Activated CD8-positive, alpha-beta memory T cell treated with anti-CD3 and anti-CD28 coated beads, Interleukin-2, amount 50 U/mL, for 4 hours (primary cell): ENCODE data around the gene CROCC2.

Source experiments
- DNase-seq: peaks from one replicate; pipeline ENCODE4 v3.0.0-alpha.2; 2020

Gene CROCC2

DNA sequence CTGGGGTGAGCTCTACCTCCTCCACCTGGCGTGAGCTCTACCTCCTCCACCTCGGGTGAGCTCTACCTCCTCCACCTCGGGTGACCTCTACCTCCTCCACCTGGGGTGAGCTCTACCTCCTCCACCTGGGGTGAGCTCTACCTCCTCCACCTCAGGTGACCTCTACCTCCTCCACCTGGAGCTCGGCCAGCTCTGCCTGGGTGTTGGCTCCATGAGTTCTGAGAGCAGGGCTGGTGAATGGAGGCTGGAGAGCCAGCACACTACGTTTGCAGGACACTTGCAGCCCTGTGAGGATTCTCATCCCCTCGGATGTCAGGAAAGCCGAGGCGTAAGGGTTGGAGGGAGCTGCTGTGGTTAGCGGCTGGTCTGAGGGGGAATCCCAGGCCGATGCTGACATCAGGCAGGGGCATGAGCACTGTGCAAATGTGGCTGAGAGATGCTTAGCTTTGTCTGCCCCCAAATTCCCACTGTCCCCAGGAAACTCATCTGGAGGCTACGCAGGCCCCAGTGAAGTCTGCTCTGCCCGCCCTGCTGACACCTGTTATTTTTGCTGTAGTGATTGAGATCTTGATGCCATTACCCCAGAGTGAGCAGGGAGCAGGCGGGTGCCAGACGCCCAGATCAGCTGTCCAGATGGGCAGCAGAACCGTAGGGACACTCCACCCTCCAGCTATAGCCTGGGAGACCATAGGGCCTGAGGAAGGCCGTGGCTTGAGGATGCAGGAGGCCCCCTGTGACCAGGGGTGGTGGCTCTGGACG lies 3.3 kb downstream of the CROCC2 start:
- no peak for DNase-seq

DNA sequence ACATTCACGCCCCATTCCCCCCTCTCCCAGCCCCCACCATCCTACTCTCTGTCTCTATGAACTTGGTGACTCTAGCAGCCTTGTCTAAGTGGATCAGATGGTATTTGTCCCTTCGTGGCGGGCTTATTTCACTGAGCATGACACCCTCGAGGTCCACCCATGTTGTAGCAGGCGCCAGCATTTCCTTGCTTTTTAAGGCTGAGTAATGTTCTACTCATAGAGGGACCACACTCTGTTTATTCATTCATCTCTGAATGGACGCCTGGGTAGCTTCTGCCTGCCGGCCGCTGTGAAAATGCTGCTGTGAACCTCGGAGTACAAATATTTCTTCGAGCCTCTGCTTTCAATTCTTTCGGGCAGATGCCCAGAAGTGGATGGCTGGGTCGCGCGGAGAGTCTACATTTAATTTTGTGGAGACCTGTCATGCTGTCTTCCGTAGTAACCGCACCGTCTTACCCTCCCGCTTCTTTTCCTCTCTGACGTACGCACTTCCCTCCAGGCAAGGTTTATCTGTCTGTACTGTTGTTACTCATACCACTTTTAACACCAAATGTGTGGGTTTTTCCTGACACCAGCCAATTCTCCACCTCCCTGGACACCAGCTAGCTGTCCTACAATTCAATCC lies 5.6 kb downstream of the CROCC2 start:
- no peak for DNase-seq

DNA sequence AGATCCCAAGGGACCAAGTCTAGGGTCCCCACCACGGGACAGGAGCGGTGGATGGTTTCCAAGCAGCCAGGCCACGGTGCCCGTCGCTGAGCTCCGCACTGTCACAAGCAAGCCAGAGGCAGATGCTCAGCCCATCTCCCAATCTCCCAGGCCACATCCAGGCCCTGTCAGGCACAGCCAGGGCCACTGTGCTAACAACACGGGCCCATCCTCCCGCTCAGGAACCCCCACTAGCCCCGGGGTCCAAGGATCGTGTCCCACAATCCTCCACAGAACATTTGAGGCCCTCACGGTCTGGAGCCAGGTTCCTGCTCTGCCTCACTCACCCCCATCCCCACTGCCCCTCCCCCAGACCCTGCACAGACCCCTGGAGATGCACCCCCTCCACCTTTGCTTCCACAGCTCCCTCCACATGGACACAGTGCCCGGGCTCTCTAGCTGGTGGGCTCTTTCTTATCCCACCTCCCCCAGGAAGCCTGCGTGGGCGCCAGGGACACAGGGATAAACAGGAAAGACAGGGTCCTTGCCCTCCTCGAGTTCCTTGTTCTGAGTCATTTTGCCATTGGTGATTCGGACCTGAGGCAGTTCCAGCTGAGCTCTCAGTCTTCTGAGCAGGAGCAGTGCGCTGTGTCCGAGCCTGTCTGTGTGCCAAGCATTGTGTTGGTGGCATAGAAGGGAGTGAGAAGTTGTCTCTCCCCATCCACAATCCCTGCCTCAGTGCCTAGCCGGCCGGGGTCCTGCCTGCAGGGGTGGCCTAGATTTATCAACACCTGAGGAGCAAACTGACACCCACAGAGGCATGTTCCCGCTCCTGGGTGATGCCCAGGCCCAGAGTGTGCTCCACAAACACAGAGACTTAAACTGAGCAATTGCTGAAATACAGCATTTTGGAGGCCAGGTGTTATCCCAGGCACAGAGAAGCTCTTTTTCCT lies 7.0 kb downstream of the CROCC2 start:
- DNase-seq, result no peak

DNA sequence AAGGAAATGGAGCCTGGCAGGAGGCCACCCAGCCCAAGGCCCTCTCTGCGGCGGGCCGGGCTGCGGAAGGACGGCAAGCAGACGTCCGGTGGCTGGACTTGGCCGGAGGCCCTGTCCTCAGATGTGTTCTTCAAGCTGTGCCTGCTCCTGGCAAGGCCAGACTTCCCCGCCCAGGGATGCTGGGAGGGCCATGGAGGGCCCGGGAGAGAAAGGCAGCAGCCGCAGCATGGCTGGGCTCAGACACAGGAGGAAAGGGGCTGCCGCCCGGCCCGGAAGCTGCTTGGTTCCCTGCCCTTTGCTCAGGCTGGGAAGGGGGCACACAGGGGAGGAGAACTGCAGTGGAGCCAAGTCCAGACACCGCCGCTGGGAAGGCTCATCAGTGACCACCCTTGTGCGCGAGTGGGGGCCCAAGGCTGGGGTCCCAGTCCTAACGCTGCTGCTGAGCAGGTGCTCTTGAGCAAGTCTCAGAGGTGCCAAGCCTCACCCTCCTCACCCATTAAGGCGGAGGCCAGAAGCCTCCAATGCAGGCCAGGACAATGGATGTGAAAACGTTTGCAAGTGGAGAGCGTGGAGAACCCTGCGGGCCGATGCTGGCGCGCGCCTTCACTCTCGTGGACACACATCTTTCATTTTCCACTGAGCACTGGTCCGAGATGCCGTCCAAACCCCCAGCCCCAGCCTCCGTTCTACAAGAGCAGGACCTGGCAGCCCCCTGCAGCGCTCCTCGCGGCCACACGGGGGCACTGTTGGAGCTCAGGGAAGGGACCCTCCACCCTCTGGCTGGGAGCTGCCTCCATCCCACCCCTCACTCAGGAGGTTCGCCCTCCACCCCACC lies 7.9 kb downstream of the CROCC2 start:
- DNase-seq, result peak; percentile 75

DNA sequence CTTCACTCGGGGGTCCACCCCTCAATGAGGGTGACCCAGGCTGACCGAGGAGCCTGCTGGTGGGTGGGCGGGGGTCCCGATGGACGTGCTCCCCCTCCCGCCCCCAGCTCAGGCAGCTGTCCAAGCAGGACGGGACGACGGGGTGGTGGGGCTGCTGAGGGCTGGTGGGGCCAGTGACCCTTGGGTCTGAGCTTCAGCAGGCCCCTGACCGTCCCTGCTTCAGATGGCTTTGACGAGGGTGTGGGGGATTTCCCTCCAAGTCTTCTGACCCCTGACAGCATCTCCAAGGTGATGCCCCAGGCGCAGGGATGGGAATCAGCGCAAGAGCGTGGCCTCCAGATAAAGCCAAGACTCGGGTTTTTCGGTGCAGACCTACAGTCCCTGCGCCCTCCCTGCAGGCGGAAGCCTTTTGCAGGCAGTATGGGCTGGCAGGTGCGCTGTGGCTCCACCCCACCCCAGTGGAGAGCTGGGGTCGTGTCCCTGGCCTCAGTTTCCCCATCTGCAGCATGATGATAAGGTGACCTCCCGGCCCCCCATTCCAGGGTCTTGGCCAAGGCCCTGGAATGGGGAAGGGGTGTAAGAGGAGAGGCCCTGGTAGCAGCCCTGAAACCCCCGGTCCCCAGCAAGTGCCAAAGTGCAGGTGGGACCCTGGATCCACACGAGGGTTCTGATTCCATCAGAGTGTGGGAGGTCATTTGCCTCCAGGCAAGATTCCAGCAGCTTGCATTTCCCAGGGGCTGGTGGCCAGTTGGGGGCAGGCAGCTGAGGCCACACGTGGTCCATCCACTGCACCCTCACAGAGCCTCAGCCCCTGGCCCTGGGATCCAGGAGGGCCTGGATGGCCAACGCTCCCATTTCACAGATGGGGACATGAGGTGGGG lies 8.7 kb downstream of the CROCC2 start:
- no peak for DNase-seq

DNA sequence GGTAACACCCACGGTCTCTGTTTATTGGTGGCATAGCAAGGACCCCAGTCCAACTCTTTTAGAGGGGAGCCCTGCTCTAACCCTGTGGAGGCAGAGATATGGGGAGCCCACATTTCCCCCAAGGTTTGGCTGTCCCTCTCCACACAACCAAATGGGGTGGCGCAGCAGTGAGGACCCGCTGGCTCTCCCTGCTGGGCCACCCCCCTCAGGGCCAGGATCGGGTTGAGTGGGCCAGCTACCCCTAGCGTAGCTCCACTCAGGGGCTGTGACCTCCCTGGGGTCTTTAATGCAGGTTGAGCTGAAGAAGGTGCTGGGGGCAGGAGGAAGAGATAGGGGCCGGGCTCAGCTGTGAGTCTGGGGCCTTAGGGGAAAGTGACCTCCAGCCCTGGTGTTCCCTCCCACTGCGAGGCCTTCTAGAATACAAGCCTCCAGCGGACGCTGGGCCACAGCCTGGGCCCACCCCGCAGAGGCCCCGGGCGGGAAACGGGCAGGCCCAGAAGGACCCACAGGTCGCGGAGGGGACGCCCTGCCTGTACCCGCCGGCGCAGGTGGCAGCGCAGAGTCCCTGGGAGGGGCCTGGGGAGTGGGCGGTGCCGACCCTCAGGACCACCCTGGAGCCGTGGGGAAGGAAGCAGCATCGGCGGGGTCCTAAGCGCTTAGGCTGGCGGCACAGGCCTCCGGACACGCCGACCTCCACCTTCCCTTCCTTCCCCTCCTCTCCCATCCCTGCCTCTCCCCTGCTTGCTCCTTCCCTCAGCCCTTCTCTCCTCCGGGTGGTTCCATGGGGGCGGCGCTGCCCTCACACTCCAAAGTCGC lies 9.6 kb downstream of the CROCC2 start:
- no peak for DNase-seq

DNA sequence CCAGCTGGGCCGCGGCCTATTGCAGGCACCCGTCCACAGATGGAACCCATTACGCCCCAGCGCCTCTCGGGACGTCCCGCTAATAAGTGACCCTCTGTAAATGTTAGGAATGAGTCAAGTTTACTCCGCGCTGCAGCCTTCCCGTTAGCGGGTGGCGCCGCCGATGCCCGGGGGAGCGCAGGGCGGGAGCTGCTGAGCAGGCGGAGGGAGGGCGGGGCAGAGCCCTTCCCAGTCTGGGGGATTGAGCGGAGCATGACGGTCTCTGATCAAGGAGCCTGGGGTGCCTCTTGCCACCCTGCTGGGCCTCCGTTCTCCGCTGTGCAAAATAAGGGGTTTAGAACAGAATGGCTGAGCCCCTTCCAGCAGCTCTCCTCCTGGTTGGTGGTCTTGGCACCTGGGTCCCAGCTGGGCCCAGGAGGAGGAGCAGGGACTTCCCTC lies 10.5 kb downstream of the CROCC2 start:
- DNase-seq, result no peak

DNA sequence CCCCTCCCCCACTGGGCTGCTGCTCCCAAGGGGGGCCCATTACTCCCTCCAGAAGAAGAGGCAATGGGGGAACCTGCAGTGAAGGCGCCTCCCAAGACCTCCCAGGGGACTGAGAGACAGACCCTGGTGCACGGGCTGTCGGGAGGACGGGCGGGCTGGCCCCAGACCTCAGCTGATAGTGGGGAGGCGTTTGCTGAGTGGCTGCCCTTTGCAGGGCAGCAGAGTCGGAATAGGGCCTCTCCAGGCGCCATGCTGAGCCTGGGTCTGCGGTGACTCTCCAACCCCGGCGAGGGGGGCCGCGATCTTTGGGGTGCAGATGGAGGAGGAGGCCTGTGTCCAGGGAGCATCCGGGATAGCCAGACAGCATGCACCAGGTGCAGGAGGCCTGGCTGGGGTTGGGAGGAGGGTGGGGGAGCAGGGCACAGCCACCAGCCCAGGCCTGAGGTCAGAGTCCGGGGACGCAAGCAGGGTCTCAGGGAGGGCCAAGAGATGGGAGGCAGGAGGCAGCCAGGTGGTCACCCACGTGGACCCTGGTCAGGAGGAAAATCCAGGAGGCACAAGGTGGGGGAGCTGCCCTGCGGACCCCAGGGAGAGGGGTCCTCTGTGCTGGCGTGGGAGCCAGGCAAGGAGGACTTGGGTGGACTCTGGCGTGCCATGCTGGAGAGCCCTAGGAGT lies 11.0 kb downstream of the CROCC2 start:
- no peak for DNase-seq

DNA sequence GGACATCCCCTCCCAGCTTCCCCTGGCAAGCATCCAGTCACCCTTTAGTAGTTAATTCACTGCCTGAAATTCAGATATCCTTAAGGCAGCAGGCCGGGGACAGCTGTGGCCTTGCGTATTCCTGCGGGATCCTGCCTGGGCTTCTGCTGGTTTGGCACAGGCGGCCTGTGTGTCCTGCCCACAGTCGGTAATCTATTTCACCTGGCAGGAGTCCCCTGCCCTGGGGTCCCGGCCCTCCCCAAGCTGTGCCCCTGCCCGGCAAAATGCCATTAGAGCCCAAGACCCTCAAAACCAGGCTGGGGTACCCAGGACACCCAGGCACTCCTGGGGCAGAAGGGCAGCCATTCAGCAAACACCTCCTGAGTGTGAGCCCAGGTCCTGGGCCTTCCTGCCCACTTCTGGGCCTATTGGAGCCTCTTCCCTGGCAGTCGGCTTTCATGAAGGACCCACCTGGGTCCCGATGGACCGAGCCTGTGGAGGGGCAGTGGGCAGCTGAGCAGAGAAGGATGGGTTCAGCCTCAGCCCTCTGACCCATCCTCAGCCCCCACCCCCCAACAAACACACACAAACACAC lies 11.6 kb downstream of the CROCC2 start:
- DNase-seq, result peak; percentile 9

DNA sequence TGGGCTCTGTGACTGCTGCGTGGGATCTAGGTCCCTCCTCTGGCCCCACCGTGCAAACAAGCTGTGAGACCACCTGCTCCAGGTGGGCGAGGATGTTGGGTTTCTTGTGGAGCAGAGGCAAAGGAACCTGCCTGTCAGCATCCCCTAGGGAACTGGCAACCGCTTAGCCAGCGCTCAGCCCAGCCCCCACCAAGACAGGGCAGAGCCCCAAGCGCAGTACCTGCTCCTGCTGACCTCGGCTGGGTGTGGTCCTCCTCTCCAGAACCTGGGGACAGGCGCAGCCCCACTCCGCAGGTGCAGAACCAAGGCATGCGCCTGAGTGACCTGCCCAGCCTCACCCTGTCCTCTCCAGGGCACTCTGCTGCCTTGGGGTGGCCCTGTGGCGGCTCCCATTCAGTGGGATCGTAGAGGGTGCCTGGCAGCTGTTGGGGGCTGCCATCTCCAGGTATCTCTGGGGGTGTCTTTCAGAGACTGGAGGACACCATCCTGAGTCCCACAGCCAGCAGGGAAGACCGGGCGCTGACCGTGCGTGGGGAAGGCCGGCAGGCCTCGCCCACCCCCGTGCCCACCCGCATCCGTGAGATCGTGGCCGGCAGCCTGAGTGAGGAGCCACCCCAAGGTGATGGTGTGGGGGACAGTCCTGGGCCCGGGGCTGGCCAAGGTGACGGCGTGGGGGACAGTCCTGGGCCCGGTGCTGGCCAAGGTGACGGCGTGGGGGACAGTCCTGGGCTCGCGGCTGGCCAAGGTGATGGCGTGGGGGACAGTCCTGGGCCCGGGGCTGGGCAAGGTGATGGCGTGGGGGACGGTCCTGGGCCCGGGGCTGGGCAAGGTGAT lies 12.3 kb downstream of the CROCC2 start:
- DNase-seq, result peak; percentile 10

DNA sequence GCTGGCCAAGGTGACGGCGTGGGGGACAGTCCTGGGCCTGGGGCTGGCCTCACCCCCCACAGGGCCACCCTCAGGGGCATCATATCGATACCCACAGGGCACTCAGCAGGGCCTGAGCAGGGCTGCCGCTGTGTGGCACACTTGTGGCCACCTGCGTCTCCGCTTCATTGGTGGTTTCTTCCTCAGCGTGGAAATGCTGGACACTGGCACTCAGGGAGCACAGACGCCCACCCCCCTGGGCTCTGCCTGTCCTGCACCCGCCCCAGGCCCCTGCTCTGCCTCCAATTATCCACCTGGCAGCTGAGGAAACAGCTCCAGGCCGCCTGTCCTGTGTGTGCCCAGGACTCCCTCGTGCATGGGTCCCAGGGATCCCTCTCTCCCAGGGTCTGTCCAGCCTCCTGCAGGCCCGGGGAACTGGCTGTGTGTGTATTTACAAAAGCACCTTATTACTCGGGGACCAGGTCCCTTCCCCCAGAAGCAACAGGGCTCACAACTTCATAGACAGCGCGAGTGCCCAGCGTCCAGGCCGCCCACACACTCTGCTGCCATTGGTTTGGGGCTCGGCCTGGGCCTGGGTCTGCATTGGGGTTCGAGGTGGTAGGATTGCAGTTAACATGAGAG lies 13.1 kb downstream of the CROCC2 start:
- DNase-seq, result peak; percentile 12

DNA sequence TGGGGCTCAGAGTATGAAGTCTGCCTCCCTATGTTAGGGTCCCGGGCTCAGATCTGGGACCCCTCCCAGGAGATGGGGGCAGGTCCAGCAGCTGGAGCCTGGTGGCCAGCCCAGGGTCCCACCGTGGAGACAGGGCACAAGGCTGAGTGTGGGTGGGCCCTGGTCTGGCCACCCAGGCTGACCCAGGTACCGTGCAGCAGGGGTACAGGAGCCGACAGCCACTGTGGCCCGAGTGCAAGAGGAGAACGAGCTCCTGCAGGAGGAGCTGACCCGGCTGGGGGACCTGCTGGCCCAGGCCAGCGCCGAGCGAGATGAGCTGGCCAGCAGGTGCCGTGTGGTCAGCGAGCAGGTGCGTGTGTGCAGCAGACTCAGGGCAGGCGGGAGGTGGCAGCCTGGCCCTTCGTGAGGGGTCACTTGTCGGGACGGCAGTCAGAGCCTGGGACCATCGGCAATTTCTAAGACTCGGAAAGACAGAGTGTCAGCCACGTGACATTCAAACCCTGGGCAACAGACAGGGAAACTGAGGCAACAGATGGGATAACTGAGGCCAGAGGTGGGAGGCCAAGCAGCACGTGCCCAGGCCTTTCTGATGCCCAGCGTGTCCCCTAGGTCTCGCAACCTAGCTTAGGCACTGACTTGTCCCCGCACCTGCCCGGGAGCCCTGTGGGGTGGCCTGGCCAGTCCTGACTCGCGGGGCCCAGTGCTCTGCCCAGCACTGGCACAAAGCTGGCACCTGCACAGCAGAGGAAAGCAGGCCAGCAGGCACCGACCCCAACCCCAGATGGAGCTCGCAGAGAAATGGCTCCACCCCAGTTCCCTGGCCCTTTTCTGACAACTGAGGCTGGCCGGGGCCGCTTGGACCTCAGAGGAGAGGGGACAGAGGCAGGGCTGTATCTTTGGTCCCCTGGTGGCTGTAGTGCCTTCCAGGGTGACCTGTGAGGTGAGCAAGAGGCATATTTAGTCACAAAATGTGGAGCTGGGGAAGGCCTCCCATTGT lies 13.9 kb downstream of the CROCC2 start:
- DNase-seq, result peak; percentile 13

DNA sequence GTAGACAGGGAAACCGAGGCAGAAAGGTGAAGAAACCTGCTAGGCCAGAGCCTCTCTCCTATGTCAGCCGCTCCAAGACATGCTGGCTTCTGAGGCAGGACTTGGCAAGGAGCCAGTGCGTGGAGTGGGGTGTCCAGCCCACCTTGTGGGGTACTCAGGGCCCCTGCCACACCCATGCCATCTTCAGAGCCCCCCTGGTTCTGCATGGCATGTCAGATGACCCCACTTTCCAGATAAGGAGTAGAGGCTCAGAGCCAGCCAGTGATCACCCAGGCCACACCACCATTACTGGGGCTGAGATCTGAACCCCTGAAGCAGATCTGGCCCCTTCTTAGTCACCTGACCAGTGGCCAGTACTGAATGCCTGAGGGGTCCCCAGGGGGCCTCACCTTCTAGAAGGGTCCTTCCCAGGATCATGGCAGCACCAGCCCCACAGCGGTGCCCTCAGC lies 14.7 kb downstream of the CROCC2 start:
- peak; percentile 6 for DNase-seq

DNA sequence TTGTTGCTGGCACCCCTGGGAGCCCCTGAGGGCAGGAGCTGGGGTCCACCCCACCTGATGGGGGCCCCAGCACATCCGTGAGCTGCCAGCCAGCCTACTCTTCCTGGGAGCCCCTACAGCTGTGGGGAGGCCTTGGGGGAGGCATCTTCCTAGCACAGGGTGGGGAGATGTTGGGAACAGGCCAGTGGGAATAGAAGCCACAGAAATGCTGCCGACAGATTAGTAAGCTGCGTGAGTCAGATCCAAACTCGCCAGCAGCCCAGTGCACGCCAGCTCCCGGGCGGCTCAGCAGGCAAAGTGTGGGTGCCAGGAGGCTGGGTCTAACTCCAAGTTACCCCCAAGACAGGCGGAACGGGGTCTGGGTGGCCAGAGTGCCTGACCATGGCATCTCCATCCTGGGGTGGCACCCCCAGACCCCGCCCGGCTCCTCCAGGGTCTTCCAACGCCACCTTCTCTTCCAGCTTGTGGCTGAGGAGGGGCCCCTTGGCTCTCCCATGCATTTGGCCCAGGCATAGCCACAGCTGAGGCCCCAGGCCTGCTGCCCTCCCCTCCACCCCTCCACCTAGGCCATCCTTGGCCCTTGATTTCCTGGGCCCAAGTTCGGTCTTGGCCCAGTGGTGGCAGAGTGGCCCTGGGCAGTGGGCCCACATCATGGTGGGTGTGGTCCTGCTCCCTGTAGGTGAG lies 15.3 kb downstream of the CROCC2 start:
- DNase-seq, result peak; percentile 9

DNA sequence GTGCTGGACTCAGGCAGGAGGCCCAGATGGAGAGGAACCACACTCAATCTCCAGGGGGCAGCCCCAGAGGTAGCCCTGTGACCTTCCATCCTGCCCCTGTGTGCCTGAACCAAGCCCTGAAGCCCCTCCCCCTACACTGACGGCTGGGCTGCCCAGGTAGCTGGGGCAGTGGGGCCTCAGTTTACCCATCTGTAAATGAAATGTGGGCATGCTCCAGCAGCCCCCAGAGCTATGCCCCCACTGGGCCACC lies 15.8 kb downstream of the CROCC2 start:
- no peak for DNase-seq

DNA sequence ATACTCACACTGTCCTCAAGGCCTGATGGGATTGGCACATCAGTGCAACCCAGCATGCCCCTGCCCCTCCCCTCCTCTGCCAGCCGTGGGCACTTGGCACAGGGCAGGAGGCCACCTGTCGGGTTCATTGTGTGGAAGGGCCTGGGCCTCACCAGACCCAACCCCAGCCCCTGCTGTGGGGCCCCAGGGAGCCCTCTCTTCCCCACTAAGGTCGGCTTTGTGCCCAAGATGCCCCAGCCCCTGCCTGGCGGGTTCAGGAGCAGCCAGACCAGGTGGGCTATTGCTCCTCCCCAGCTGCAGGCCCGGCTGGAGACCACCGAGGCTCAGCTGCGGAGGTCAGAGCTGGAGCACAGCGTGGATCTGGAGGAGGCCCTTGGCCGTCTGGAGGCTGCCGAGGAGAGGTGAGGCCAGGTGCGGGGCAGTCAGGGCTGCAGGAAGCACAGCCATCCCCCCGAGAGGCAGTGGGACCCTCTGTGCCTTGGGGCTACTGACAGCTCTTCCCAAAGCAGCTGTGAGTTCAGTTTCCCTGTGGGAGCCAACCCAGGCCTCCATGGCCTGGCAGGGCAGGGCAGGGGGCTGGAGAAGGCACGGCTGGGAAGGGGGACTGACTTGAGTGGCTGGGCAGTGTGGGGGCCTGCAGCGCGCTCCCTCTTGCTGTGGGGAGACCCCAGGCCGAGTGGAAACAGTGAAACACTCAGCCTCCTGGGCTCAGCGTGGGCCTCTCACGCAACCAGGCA lies 16.3 kb downstream of the CROCC2 start:
- peak; percentile 14 for DNase-seq
